HepG2 (cell line): ENCODE data around the gene ABCC5. TPM values are rescaled to one million over a fixed set of nuclear protein-coding genes. Genes with fewer than 3 reads are reported as not detected.

Experiments used
- ARID2 ChIP-seq: sonication (generic); formaldehyde crosslinking; IDR thresholded peaks from 2 replicates; pipeline ENCODE4 v1.8.1; 2022; ENCODE audit warnings: mild to moderate bottlenecking, missing genetic modification reagents, borderline replicate concordance
- HIC2 ChIP-seq: sonication (generic); formaldehyde crosslinking; IDR thresholded peaks from 2 replicates; pipeline ENCODE4 v1.9.0; 2022; ENCODE audit warnings: low read depth, missing genetic modification reagents
- HNRNPL ChIP-seq: fragments of 200-400 bp; formaldehyde crosslinking; IDR thresholded peaks from 2 replicates; pipeline ENCODE4 v1.6.1; 2017; ENCODE audit warnings: mild to moderate bottlenecking, low read depth, low read length
- KIAA2018 ChIP-seq: sonication (generic); formaldehyde crosslinking; IDR thresholded peaks from 2 replicates; pipeline ENCODE4 v1.5.0; 2020; ENCODE audit warnings: mild to moderate bottlenecking, missing genetic modification reagents, borderline replicate concordance
- PLRG1 ChIP-seq: fragments of 450-650 bp; conservative IDR thresholded peaks from 2 replicates; pipeline ENCODE4 v1.6.1; 2016
- SAP130 ChIP-seq: IDR thresholded peaks from 2 replicates; pipeline ENCODE4 v1.6.1; 2016; ENCODE audit warnings: low read depth
- SRSF9 ChIP-seq: fragments of 200-400 bp; formaldehyde crosslinking; IDR thresholded peaks from 2 replicates; pipeline ENCODE4 v1.6.1; 2018; ENCODE audit warnings: borderline replicate concordance, mild to moderate bottlenecking, low read depth, low read length; ENCODE audit not compliant: insufficient read depth, poor library complexity, severe bottlenecking
- THAP11 ChIP-seq: IDR thresholded peaks from 2 replicates; pipeline ENCODE4 v1.6.1; 2016; ENCODE audit warnings: missing biosample characterization, missing genetic modification reagents
- ZFP36 ChIP-seq: fragments of 150-350 bp; IDR thresholded peaks from 2 replicates; pipeline ENCODE4 v1.6.1; 2018; ENCODE audit warnings: borderline replicate concordance, low read length, low read depth; ENCODE audit not compliant: partially characterized antibody
- ZKSCAN1 ChIP-seq: fragments of 150-350 bp; IDR thresholded peaks from 2 replicates; pipeline ENCODE4 v1.6.1; 2014; ENCODE audit warnings: low read length
- ZNF234 ChIP-seq: sonication (generic); formaldehyde crosslinking; conservative IDR thresholded peaks from 2 replicates; pipeline ENCODE4 v1.5.1; 2020; ENCODE audit warnings: mild to moderate bottlenecking, missing genetic modification reagents
- ZNF253 ChIP-seq: sonication (generic); formaldehyde crosslinking; IDR thresholded peaks from 2 replicates; pipeline ENCODE4 v1.8.0; 2022; ENCODE audit warnings: mild to moderate bottlenecking, missing genetic modification reagents, borderline replicate concordance
- ZNF629 ChIP-seq: sonication (generic); formaldehyde crosslinking; conservative IDR thresholded peaks from 2 replicates; pipeline ENCODE4 v1.5.0; 2020; ENCODE audit warnings: missing genetic modification reagents
- ZNF644 ChIP-seq: IDR thresholded peaks from 2 replicates; pipeline ENCODE4 v1.6.1; 2016; ENCODE audit warnings: low read depth
- ZNF768 ChIP-seq: sonication (generic); formaldehyde crosslinking; IDR thresholded peaks from 2 replicates; pipeline ENCODE4 v1.4.0; 2020; ENCODE audit warnings: missing genetic modification reagents
- polyA plus RNA-seq, 8 experiments: library from polyadenylated mRNA; depleted of rRNA in 3 of 8; stranded (reverse) in 7 of 8; unstranded in 1 of 8; fragments of >200 nt; fragmentation: Illumina TruSeq in 4 of 8; extraction: Trizol in 4 of 8; gene quantifications; 2 replicates each; pipeline versions ENCODE4 v1.2.1 to v1.2.3, GENCODE V29; 2011 to 2016; ENCODE audit warnings: low read depth in 4 of 8, missing spikeins in 1 of 8, mixed read lengths in 1 of 8; ENCODE audit not compliant: insufficient read depth in 1 of 8
- total RNA-seq, 5 experiments: library from RNA; depleted of rRNA; stranded (reverse); fragments of >200 nt; fragmentation: Illumina TruSeq; extraction: Trizol; gene quantifications; 2 replicates each; pipeline ENCODE4 v1.2.3, GENCODE V29; 2016; ENCODE audit warnings: low read depth in 1 of 5
- TF ChIP-seq, protein P1 (sequence below): sonication (generic); formaldehyde crosslinking; IDR thresholded peaks from 2 replicates; pipeline ENCODE4 v1.4.0; 2020; ENCODE audit warnings: missing genetic modification reagents

Gene ABCC5
- total and polyA plus RNA-seq, 2 of the 13 experiments (the other 11 are each of a cell fraction or from before 2014, with no cell fraction given): 12.5 to 12.7 TPM

DNA sequence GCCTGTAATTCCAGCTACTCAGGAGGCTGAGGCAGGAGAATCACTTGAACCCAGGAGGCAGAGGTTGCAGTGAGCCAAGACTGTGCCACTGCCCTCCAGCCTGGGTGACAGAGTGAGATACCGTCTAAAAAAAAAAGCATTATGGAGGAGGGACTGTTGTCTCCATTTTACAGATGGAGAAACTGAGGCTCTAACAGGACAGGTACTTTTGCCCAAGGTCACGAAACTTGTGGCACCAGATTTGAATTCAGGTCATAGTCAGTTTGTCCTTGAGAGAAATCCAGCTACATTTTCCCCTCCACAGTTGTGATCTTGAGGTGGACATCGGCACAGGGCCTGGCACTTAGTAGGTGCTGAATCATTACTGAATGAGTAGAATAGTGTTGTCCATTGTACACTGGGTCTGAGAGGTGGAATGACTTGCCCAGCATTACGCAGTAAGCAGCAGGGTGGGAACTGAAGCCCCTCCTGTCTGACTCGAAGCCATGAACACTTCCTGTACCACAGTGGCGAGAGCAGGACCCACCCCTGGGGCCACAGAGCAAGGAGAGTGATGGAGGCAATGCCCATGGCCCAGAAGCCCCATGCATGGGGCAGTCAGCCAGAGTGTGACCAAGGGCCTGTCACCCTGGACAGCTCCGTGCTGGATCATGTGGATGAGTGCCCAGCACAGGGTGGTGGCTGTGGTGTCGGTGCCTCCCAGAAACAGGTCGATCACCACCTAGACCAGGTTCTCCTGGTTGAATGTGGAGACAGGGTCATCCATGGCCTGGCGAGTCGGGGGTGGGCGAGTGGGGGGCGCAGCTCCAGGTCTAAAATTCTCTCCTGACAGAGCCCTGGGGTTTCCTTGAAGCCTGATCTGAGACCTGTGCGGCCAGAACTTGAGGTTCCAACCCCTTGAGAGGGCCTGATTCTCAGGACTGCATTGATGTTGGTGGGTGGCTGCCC, 112.6 kb downstream of the ABCC5 start (continued):
- TF ChIP-seq KIAA2018 (CRISPR knock-in tag): no peak
- 0 out of 2 replicates have a peak, but pooled peaks have one; percentile 16 for TF ChIP-seq ZNF644
- peak; percentile 31; the same call in 1 of the 2 replicates for TF ChIP-seq ZNF768
- peak; percentile 70 for TF ChIP-seq ZNF629 (CRISPR knock-in tag)
- peak; percentile 64 for TF ChIP-seq ZKSCAN1
- TF ChIP-seq PLRG1: no peak
- TF ChIP-seq THAP11: 0 out of 2 replicates have a peak, but pooled peaks have one; percentile 20
- TF ChIP-seq ZNF253 (CRISPR knock-in tag): 0 out of 2 replicates have a peak, but pooled peaks have one; percentile 53
- TF ChIP-seq ARID2 (CRISPR knock-in tag): 0 out of 2 replicates have a peak, but pooled peaks have one; percentile 21
- no peak for TF ChIP-seq ZFP36
- 0 out of 2 replicates have a peak, but pooled peaks have one; percentile 49 for TF ChIP-seq HNRNPL
- TF ChIP-seq, protein P1, sequence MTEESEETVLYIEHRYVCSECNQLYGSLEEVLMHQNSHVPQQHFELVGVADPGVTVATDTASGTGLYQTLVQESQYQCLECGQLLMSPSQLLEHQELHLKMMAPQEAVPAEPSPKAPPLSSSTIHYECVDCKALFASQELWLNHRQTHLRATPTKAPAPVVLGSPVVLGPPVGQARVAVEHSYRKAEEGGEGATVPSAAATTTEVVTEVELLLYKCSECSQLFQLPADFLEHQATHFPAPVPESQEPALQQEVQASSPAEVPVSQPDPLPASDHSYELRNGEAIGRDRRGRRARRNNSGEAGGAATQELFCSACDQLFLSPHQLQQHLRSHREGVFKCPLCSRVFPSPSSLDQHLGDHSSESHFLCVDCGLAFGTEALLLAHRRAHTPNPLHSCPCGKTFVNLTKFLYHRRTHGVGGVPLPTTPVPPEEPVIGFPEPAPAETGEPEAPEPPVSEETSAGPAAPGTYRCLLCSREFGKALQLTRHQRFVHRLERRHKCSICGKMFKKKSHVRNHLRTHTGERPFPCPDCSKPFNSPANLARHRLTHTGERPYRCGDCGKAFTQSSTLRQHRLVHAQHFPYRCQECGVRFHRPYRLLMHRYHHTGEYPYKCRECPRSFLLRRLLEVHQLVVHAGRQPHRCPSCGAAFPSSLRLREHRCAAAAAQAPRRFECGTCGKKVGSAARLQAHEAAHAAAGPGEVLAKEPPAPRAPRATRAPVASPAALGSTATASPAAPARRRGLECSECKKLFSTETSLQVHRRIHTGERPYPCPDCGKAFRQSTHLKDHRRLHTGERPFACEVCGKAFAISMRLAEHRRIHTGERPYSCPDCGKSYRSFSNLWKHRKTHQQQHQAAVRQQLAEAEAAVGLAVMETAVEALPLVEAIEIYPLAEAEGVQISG (CRISPR knock-in tag): no peak
- TF ChIP-seq SAP130 (CRISPR knock-in tag): peak; percentile 67
- no peak for TF ChIP-seq SRSF9
- no peak for TF ChIP-seq ZNF234
- peak; percentile 72 for TF ChIP-seq HIC2
